Panc1 (cell line): ENCODE data around the gene CNST. TPM values are rescaled to one million over a fixed set of nuclear protein-coding genes. Genes with fewer than 3 reads are reported as not detected.

Source experiments
- ATAC-seq: fragments of 200-7000 bp; cut with Tn5 transposase; 2 replicates; pipeline ENCODE4 v1.9.1; 2020; ENCODE audit warnings: mild to moderate bottlenecking, moderate library complexity
- BruUV-seq: library from RNA; stranded (reverse); fragments of 400-500 nt; replicated peaks from 2 replicates; lab custom pipeline; 2021; lab: Mats Ljungman, UMichigan
- CTCF ChIA-PET: fragments of 300-600 bp; sonication (Branson Sonifier 250); formaldehyde crosslinking; loops from one replicate; lab custom pipeline; 2022; ENCODE audit warnings: antibody characterized with exemption; lab: Charles Lee
- POLR2A ChIA-PET: fragments of 300-600 bp; sonication (Branson Sonifier 250); formaldehyde crosslinking; loops from one replicate; lab custom pipeline; 2022; ENCODE audit warnings: antibody characterized with exemption; lab: Charles Lee
- DNase-seq: peaks from one replicate; pipeline ENCODE4 v3.0.0-alpha.2; 2010; ENCODE audit warnings: low read depth, low spot score
- H3K27ac ChIP-seq: 2 replicates; pipeline ENCODE4 v1.5.1; 2011; ENCODE audit warnings: mild to moderate bottlenecking, low read length, inconsistent platforms
- H3K27me3 ChIP-seq: fragments of 200-500 bp; sonication (Bioruptor generic); 2 replicates; pipeline ENCODE4 v1.6.0; 2014; ENCODE audit warnings: low read length, inconsistent platforms; ENCODE audit not compliant: control insufficient read depth, insufficient read depth
- H3K36me3 ChIP-seq: fragments of 200-500 bp; sonication (Bioruptor generic); 2 replicates; pipeline ENCODE4 v1.5.1; 2014; ENCODE audit warnings: inconsistent platforms, mild to moderate bottlenecking, low read length, moderate library complexity; ENCODE audit not compliant: control insufficient read depth, insufficient read depth
- H3K4me1 ChIP-seq: 2 replicates; pipeline ENCODE4 v1.5.1; 2011; ENCODE audit warnings: inconsistent platforms, mild to moderate bottlenecking, low read length, moderate library complexity; ENCODE audit not compliant: control insufficient read depth, insufficient read depth
- H3K4me3 ChIP-seq, 2 experiments: 2 replicates each; pipeline ENCODE4 v1.5.1; 2011 to 2012; ENCODE audit warnings: low read depth in 2 of 2, low read length in 2 of 2, mild to moderate bottlenecking in 2 of 2, inconsistent platforms in 1 of 2, moderate library complexity in 1 of 2
- H3K9me3 ChIP-seq: fragments of 200-500 bp; sonication (Bioruptor generic); 2 replicates; pipeline ENCODE4 v1.5.1; 2014; ENCODE audit warnings: low read depth, mild to moderate bottlenecking, inconsistent platforms, low read length, moderate library complexity; ENCODE audit not compliant: control insufficient read depth, insufficient read depth
- POLR2AphosphoS5 ChIP-seq: IDR thresholded peaks from 2 replicates; pipeline ENCODE4 v1.6.1; 2012; ENCODE audit warnings: mild to moderate bottlenecking, low read depth, low read length, moderate library complexity
- SIN3A ChIP-seq: IDR thresholded peaks from 2 replicates; pipeline ENCODE4 v1.6.1; 2012; ENCODE audit warnings: low read depth, mild to moderate bottlenecking, low read length, moderate library complexity, borderline replicate concordance; ENCODE audit not compliant: insufficient read depth
- TCF7L2 ChIP-seq: IDR thresholded peaks from 2 replicates; pipeline ENCODE4 v1.6.1; 2011; ENCODE audit warnings: mild to moderate bottlenecking, low read depth, low read length, inconsistent platforms
- in situ Hi-C: cut with HindIII; loops from 2 replicates; pipeline ENCODE4 v1.10.0; 2016; ENCODE audit warnings: low sequenced_read_pairs, low pct_unique_long_range_greater_than_20kb
- intact Hi-C: fragments of 100-400 bp; cut with micrococcal nuclease; formaldehyde crosslinking; loops from one replicate; pipeline ENCODE4 v1.10.0; 2022; ENCODE audit not compliant: unreplicated experiment
- total RNA-seq: library from RNA; stranded (reverse); gene quantifications from one replicate; pipeline ENCODE4 v1.2.1, GENCODE V29; 2021; ENCODE audit not compliant: unreplicated experiment
- TF ChIP-seq, protein P1 (sequence below), 2 experiments: IDR thresholded peaks; 2 replicates each; pipeline ENCODE4 v1.6.1; 2011 to 2012; ENCODE audit warnings: low read depth in 2 of 2, control low read depth in 1 of 2, low read length in 1 of 2, mild to moderate bottlenecking in 1 of 2, moderate library complexity in 1 of 2; ENCODE audit not compliant: insufficient read depth in 1 of 2
- TF ChIP-seq, protein P2 (sequence below): fragments of 450-650 bp; IDR thresholded peaks from 2 replicates; pipeline ENCODE4 v1.5.1; 2017; ENCODE audit warnings: mild to moderate bottlenecking

The CNST gene
- total RNA-seq, 1 experiment from 2014 or later: 18.5 TPM

DNA sequence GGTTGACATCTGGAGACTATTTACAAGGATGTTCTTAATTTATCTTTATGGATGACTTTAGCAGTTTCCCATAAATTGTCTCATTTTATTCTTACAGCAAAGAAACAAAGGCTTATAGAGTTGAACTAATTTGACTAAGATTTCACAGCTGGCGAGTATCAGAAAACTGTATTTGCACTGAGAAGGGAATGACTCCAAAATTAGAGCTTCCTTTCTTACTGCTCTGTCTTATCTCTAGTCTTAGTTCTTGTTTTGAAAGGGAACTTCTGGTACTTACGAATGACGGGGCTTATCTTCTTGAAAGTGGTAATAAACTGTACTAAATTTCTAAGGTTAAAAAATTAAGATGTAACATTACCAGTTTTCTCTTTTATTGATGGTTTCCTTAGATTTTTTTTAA lies 13.6 kb downstream of the CNST start:
- no peaks in the 10 kb centered on the region for H3K27me3 ChIP-seq
- BruUV-seq: no TSS peak
- ATAC-seq: no peak
- H3K36me3 ChIP-seq: no peaks in the 10 kb centered on the region
- DNase-seq: no peak
- CTCF ChIA-PET: interaction anchor here (0.6 kb wide), 1 partner anchor 12 kb away, joined by 3 read pairs; no protein-coding TSS in a partner anchor
- POLR2A ChIA-PET: no interaction called here
- no peaks in the 10 kb centered on the region for H3K9me3 ChIP-seq
- no peak for TF ChIP-seq TCF7L2
- TF ChIP-seq, protein P1, sequence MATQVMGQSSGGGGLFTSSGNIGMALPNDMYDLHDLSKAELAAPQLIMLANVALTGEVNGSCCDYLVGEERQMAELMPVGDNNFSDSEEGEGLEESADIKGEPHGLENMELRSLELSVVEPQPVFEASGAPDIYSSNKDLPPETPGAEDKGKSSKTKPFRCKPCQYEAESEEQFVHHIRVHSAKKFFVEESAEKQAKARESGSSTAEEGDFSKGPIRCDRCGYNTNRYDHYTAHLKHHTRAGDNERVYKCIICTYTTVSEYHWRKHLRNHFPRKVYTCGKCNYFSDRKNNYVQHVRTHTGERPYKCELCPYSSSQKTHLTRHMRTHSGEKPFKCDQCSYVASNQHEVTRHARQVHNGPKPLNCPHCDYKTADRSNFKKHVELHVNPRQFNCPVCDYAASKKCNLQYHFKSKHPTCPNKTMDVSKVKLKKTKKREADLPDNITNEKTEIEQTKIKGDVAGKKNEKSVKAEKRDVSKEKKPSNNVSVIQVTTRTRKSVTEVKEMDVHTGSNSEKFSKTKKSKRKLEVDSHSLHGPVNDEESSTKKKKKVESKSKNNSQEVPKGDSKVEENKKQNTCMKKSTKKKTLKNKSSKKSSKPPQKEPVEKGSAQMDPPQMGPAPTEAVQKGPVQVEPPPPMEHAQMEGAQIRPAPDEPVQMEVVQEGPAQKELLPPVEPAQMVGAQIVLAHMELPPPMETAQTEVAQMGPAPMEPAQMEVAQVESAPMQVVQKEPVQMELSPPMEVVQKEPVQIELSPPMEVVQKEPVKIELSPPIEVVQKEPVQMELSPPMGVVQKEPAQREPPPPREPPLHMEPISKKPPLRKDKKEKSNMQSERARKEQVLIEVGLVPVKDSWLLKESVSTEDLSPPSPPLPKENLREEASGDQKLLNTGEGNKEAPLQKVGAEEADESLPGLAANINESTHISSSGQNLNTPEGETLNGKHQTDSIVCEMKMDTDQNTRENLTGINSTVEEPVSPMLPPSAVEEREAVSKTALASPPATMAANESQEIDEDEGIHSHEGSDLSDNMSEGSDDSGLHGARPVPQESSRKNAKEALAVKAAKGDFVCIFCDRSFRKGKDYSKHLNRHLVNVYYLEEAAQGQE (IDR thresholded peaks at IDR 0.05; ENCODE audit: insufficient read depth in 1 of 2, low read depth in 2 of 2, low read length in 1 of 2): no peak
- no peak for TF ChIP-seq POLR2AphosphoS5
- no peak for TF ChIP-seq SIN3A
- TF ChIP-seq, protein P2, sequence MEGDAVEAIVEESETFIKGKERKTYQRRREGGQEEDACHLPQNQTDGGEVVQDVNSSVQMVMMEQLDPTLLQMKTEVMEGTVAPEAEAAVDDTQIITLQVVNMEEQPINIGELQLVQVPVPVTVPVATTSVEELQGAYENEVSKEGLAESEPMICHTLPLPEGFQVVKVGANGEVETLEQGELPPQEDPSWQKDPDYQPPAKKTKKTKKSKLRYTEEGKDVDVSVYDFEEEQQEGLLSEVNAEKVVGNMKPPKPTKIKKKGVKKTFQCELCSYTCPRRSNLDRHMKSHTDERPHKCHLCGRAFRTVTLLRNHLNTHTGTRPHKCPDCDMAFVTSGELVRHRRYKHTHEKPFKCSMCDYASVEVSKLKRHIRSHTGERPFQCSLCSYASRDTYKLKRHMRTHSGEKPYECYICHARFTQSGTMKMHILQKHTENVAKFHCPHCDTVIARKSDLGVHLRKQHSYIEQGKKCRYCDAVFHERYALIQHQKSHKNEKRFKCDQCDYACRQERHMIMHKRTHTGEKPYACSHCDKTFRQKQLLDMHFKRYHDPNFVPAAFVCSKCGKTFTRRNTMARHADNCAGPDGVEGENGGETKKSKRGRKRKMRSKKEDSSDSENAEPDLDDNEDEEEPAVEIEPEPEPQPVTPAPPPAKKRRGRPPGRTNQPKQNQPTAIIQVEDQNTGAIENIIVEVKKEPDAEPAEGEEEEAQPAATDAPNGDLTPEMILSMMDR: no peak
- H3K27ac ChIP-seq: no peak overlapping the region
- H3K4me1 ChIP-seq: peaks cover 20% of the 10 kb centered on the region
- in situ Hi-C loops: no loop called here
- no peak overlapping the region for H3K4me3 ChIP-seq
- intact Hi-C loops: no loop called here

DNA sequence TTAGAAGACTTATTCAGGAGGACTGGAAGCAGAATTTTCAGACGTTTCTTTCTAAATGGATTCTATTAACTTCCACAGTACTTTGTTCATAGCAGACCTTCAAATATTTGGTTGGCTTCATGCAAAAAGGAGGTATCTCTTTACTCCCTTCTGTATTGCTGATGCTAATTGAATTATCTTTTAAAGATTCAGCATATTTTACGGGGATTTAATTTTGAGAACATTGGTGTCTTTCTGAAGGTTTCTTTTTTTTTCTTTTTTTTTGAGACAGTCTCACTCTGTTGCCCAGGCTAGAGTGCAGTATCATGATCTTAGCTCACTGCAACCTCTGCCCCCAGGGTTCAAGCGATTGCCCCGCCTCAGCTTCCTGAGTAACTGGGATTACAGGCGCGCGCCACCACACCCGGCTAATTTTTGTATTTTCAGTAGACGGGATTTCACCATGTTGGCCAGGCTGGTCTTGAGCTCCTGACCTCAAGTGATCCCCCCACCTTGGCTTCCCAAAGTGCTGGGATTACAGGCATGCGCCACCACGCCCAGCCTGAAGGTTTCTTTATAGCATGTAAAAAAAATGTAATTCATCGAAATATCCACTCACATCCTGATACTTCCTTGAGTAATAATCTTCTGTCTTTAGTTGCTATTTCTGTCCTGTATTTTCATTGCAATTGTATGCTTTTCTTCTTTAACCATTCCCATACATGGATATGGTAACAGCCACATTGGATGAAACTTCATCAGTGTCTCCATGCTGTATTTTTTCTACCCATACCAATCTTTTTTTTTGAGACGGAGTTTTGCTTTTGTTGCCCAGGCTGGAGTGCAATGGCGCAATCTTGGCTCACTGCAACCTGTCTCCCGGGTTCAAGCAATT lies 14.5 kb downstream of the CNST start:
- no peaks in the 10 kb centered on the region for H3K27me3 ChIP-seq
- TF ChIP-seq TCF7L2: no peak
- TF ChIP-seq, protein P2: no peak
- TF ChIP-seq, protein P1 (IDR thresholded peaks at IDR 0.05; ENCODE audit: insufficient read depth in 1 of 2, low read depth in 2 of 2, low read length in 1 of 2): no peak
- no peak for TF ChIP-seq POLR2AphosphoS5
- no peak for TF ChIP-seq SIN3A
- no TSS peak for BruUV-seq
- no peak for ATAC-seq
- no peak overlapping the region for H3K4me3 ChIP-seq
- POLR2A ChIA-PET: interaction anchor here (0.6 kb wide), 1 partner anchor 65 kb away, joined by 4 read pairs; no protein-coding TSS in a partner anchor
- CTCF ChIA-PET: no interaction called here
- DNase-seq: no peak
- H3K4me1 ChIP-seq: peaks cover 20% of the 10 kb centered on the region
- no peak overlapping the region for H3K27ac ChIP-seq
- intact Hi-C loops: no loop called here
- in situ Hi-C loops: no loop called here
- H3K36me3 ChIP-seq: no peaks in the 10 kb centered on the region
- no peaks in the 10 kb centered on the region for H3K9me3 ChIP-seq
